ENCODE measurements around the gene SUV39H2.

DNA sequence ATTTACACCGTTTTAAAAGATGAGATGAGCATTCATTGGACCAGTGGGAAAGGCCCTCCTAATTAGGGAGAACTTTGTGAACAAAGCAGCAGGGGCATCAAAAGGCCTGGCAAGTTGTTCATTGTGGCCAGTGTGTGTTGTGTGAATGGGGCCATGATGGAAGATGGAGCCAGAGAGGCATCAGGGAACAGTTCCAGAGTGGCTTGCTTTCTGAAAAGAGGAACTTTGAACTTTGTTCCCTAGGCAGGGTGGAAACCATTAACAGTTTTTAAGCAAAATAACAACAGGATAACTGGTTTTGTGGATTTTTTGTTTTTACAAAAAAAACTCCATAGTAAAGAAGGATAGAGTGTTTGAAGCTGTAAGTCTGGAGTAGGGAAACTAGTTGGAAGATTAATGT is 12.5 kb downstream of the SUV39H2 start:
- TF ChIP-seq POLR2A (IDR thresholded peaks at IDR 0.05), result no peak
- TF ChIP-seq, protein P1, sequence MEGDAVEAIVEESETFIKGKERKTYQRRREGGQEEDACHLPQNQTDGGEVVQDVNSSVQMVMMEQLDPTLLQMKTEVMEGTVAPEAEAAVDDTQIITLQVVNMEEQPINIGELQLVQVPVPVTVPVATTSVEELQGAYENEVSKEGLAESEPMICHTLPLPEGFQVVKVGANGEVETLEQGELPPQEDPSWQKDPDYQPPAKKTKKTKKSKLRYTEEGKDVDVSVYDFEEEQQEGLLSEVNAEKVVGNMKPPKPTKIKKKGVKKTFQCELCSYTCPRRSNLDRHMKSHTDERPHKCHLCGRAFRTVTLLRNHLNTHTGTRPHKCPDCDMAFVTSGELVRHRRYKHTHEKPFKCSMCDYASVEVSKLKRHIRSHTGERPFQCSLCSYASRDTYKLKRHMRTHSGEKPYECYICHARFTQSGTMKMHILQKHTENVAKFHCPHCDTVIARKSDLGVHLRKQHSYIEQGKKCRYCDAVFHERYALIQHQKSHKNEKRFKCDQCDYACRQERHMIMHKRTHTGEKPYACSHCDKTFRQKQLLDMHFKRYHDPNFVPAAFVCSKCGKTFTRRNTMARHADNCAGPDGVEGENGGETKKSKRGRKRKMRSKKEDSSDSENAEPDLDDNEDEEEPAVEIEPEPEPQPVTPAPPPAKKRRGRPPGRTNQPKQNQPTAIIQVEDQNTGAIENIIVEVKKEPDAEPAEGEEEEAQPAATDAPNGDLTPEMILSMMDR (IDR thresholded peaks at IDR 0.05), result no peak

Measured in uterus (tissue), 2 donors.